ENCODE measurements around the gene PCDHGA7. TPM values are rescaled to one million over a fixed set of nuclear protein-coding genes. Genes with fewer than 3 reads are reported as not detected.
"Not testable (repeated sequence)": the region's sequence is repeated elsewhere in the genome, so short reads cannot be mapped to it uniquely, and the experiment has no call there.

Gene PCDHGA7
- total RNA-seq, 1 experiment from 2014 or later, result not detected

- in situ Hi-C loops (cut with HindIII; ENCODE audit: low pct_unique_long_range_greater_than_20kb, low sequenced_read_pairs); DNase-seq (ENCODE audit: low read depth): not testable (repeated sequence)
Measured at GRCh38 chr5:141415275-141415618, 32.7 kb downstream of the PCDHGA7 start.

GRCh38 chr5:141417494-141418172 lies 35.1 kb downstream of the PCDHGA7 start, which contains the start of gene PCDHGB7:
Gene PCDHGB7, plus strand, starts transcription at chr5:141417677. Its CDS starts 183 bp downstream, at chr5:141417860.
- DNase-seq (ENCODE audit: low read depth), result peak; percentile 70
- in situ Hi-C loops (cut with HindIII; ENCODE audit: low pct_unique_long_range_greater_than_20kb, low sequenced_read_pairs), result not testable (repeated sequence)

GRCh38 chr5:141419074-141419880 lies 36.7 kb downstream of the PCDHGA7 start:
- no peak for DNase-seq (ENCODE audit: low read depth)
- in situ Hi-C loops (cut with HindIII; ENCODE audit: low pct_unique_long_range_greater_than_20kb, low sequenced_read_pairs), result no loop called here

- no peak for DNase-seq (ENCODE audit: low read depth)
- in situ Hi-C loops (cut with HindIII; ENCODE audit: low pct_unique_long_range_greater_than_20kb, low sequenced_read_pairs), result no loop called here
Measured at GRCh38 chr5:141420855-141421488, 38.4 kb downstream of the PCDHGA7 start, which contains the start of gene PCDHGA11. Gene PCDHGA11, plus strand, starts transcription at chr5:141421051. Its CDS starts 177 bp downstream, at chr5:141421228.

- in situ Hi-C loops (cut with HindIII; ENCODE audit: low pct_unique_long_range_greater_than_20kb, low sequenced_read_pairs), result no loop called here
- DNase-seq (ENCODE audit: low read depth), result no peak
Measured at GRCh38 chr5:141421489-141421855, 38.9 kb downstream of the PCDHGA7 start.

- in situ Hi-C loops (cut with HindIII; ENCODE audit: low pct_unique_long_range_greater_than_20kb, low sequenced_read_pairs), result no loop called here
- no peak for DNase-seq (ENCODE audit: low read depth)
Measured at GRCh38 chr5:141422742-141423291, 40.3 kb downstream of the PCDHGA7 start.

- DNase-seq (ENCODE audit: low read depth), result no peak
- in situ Hi-C loops (cut with HindIII; ENCODE audit: low pct_unique_long_range_greater_than_20kb, low sequenced_read_pairs), result no loop called here
Measured at GRCh38 chr5:141427783-141428426, 45.4 kb downstream of the PCDHGA7 start.

- in situ Hi-C loops (cut with HindIII; ENCODE audit: low pct_unique_long_range_greater_than_20kb, low sequenced_read_pairs), result no loop called here
- DNase-seq (ENCODE audit: low read depth), result no peak
Measured at GRCh38 chr5:141430332-141431113, 48.0 kb downstream of the PCDHGA7 start, which contains the start of gene PCDHGA12. Gene PCDHGA12, plus strand, starts transcription at chr5:141430507. Its CDS starts 253 bp downstream, at chr5:141430760.

- in situ Hi-C loops (cut with HindIII; ENCODE audit: low pct_unique_long_range_greater_than_20kb, low sequenced_read_pairs), result no loop called here
- no peak for DNase-seq (ENCODE audit: low read depth)
Measured at GRCh38 chr5:141431286-141431685, 48.7 kb downstream of the PCDHGA7 start.

- in situ Hi-C loops (cut with HindIII; ENCODE audit: low pct_unique_long_range_greater_than_20kb, low sequenced_read_pairs); DNase-seq (ENCODE audit: low read depth): not testable (repeated sequence)
Measured at GRCh38 chr5:141432308-141432707, 49.8 kb downstream of the PCDHGA7 start.

GRCh38 chr5:141432726-141433125 lies 50.2 kb downstream of the PCDHGA7 start:
- in situ Hi-C loops (cut with HindIII; ENCODE audit: low pct_unique_long_range_greater_than_20kb, low sequenced_read_pairs); DNase-seq (ENCODE audit: low read depth): not testable (repeated sequence)

GRCh38 chr5:141434006-141434405 lies 51.5 kb downstream of the PCDHGA7 start:
- in situ Hi-C loops (cut with HindIII; ENCODE audit: low pct_unique_long_range_greater_than_20kb, low sequenced_read_pairs), result no loop called here
- no peak for DNase-seq (ENCODE audit: low read depth)

Other genes with a start within 250 kb of the PCDHGA7 start
- 13.9 and 17.1 TPM in 2 replicates for gene PCDHB5, start 247.5 kb upstream of the PCDHGA7 start, total RNA-seq (2014; rRNA removed; shearing (Covaris generic); ENCODE audit: low replicate concordance)
- not detected in 2 replicates for gene PCDHB6, start 232.7 kb upstream of the PCDHGA7 start, total RNA-seq (2014; rRNA removed; shearing (Covaris generic); ENCODE audit: low replicate concordance)
- gene PCDHB7, start 210.1 kb upstream of the PCDHGA7 start, total RNA-seq (2014; rRNA removed; shearing (Covaris generic); ENCODE audit: low replicate concordance), result 0.90 and 1.2 TPM in 2 replicates
- not detected in 2 replicates for gene PCDHB8, start 205.0 kb upstream of the PCDHGA7 start, total RNA-seq (2014; rRNA removed; shearing (Covaris generic); ENCODE audit: low replicate concordance)
- gene PCDHB16, start 200.4 kb upstream of the PCDHGA7 start, total RNA-seq (2014; rRNA removed; shearing (Covaris generic); ENCODE audit: low replicate concordance), result 3.1 and 4.1 TPM in 2 replicates
- 1.1 and 1.6 TPM in 2 replicates for gene PCDHB9, start 195.6 kb upstream of the PCDHGA7 start, total RNA-seq (2014; rRNA removed; shearing (Covaris generic); ENCODE audit: low replicate concordance)
- 0.41 and 1.2 TPM in 2 replicates for gene PCDHB10, start 190.4 kb upstream of the PCDHGA7 start, total RNA-seq (2014; rRNA removed; shearing (Covaris generic); ENCODE audit: low replicate concordance)
- 0.61 TPM in 1 of 2 replicates, not detected in the other for gene PCDHB11, start 183.1 kb upstream of the PCDHGA7 start, total RNA-seq (2014; rRNA removed; shearing (Covaris generic); ENCODE audit: low replicate concordance)
- gene PCDHB12, start 174.0 kb upstream of the PCDHGA7 start, total RNA-seq (2014; rRNA removed; shearing (Covaris generic); ENCODE audit: low replicate concordance), result 0.35 TPM in 1 of 2 replicates, not detected in the other
- 0.44 and 0.93 TPM in 2 replicates for gene PCDHB13, start 168.8 kb upstream of the PCDHGA7 start, total RNA-seq (2014; rRNA removed; shearing (Covaris generic); ENCODE audit: low replicate concordance)
- 0.29 and 7.7 TPM in 2 replicates for gene PCDHB14, start 159.4 kb upstream of the PCDHGA7 start, total RNA-seq (2014; rRNA removed; shearing (Covaris generic); ENCODE audit: low replicate concordance)
- gene PCDHB15, start 137.3 kb upstream of the PCDHGA7 start, total RNA-seq (2014; rRNA removed; shearing (Covaris generic); ENCODE audit: low replicate concordance), result not detected in 2 replicates
- not detected in 2 replicates for gene SLC25A2, start 78.7 kb upstream of the PCDHGA7 start, total RNA-seq (2014; rRNA removed; shearing (Covaris generic); ENCODE audit: low replicate concordance)
- gene TAF7, start 62.0 kb upstream of the PCDHGA7 start, total RNA-seq (2014; rRNA removed; shearing (Covaris generic); ENCODE audit: low replicate concordance), result 103 and 109 TPM in 2 replicates
- 0.07 TPM in 1 of 2 replicates, not detected in the other for gene PCDHGA1, start 52.2 kb upstream of the PCDHGA7 start, total RNA-seq (2014; rRNA removed; shearing (Covaris generic); ENCODE audit: low replicate concordance)
- gene PCDHGA2, start 44.0 kb upstream of the PCDHGA7 start, total RNA-seq (2014; rRNA removed; shearing (Covaris generic); ENCODE audit: low replicate concordance), result not detected in 2 replicates
- not detected in 2 replicates for gene PCDHGA3, start 38.9 kb upstream of the PCDHGA7 start, total RNA-seq (2014; rRNA removed; shearing (Covaris generic); ENCODE audit: low replicate concordance)
- gene PCDHGB1, start 32.6 kb upstream of the PCDHGA7 start, total RNA-seq (2014; rRNA removed; shearing (Covaris generic); ENCODE audit: low replicate concordance), result 0.06 TPM in 1 of 2 replicates, not detected in the other
- gene PCDHGA4, start 27.7 kb upstream of the PCDHGA7 start, total RNA-seq (2014; rRNA removed; shearing (Covaris generic); ENCODE audit: low replicate concordance), result not detected in 2 replicates
- gene PCDHGB2, start 22.7 kb upstream of the PCDHGA7 start, total RNA-seq (2014; rRNA removed; shearing (Covaris generic); ENCODE audit: low replicate concordance), result 0.34 TPM in 1 of 2 replicates, not detected in the other
- 0.24 TPM in 1 of 2 replicates, not detected in the other for gene PCDHGA5, start 18.6 kb upstream of the PCDHGA7 start, total RNA-seq (2014; rRNA removed; shearing (Covaris generic); ENCODE audit: low replicate concordance)
- gene PCDHGB3, start 12.5 kb upstream of the PCDHGA7 start, total RNA-seq (2014; rRNA removed; shearing (Covaris generic); ENCODE audit: low replicate concordance), result not detected in 2 replicates
- 1.6 TPM in 1 of 2 replicates, not detected in the other for gene PCDHGA6, start 8.9 kb upstream of the PCDHGA7 start, total RNA-seq (2014; rRNA removed; shearing (Covaris generic); ENCODE audit: low replicate concordance)
- gene PCDHGB4, start 5.0 kb downstream of the PCDHGA7 start, total RNA-seq (2014; rRNA removed; shearing (Covaris generic); ENCODE audit: low replicate concordance), result not detected in 2 replicates
- gene PCDHGA8, start 9.9 kb downstream of the PCDHGA7 start, total RNA-seq (2014; rRNA removed; shearing (Covaris generic); ENCODE audit: low replicate concordance), result not detected in 2 replicates
- gene PCDHGB5, start 15.2 kb downstream of the PCDHGA7 start, total RNA-seq (2014; rRNA removed; shearing (Covaris generic); ENCODE audit: low replicate concordance), result not detected in 2 replicates
- gene PCDHGA9, start 20.0 kb downstream of the PCDHGA7 start, total RNA-seq (2014; rRNA removed; shearing (Covaris generic); ENCODE audit: low replicate concordance), result not detected in 2 replicates
- 0.75 and 1.3 TPM in 2 replicates for gene PCDHGB6, start 25.3 kb downstream of the PCDHGA7 start, total RNA-seq (2014; rRNA removed; shearing (Covaris generic); ENCODE audit: low replicate concordance)
- 0.14 TPM in 1 of 2 replicates, not detected in the other for gene PCDHGA10, start 30.2 kb downstream of the PCDHGA7 start, total RNA-seq (2014; rRNA removed; shearing (Covaris generic); ENCODE audit: low replicate concordance)
- 0.03 and 0.64 TPM in 2 replicates for gene PCDHGB7, start 34.9 kb downstream of the PCDHGA7 start, total RNA-seq (2014; rRNA removed; shearing (Covaris generic); ENCODE audit: low replicate concordance)
- gene PCDHGA11, start 38.3 kb downstream of the PCDHGA7 start, total RNA-seq (2014; rRNA removed; shearing (Covaris generic); ENCODE audit: low replicate concordance), result not detected in 2 replicates
- not detected in 2 replicates for gene PCDHGA12, start 47.8 kb downstream of the PCDHGA7 start, total RNA-seq (2014; rRNA removed; shearing (Covaris generic); ENCODE audit: low replicate concordance)
- gene PCDHGC3, start 93.2 kb downstream of the PCDHGA7 start, total RNA-seq (2014; rRNA removed; shearing (Covaris generic); ENCODE audit: low replicate concordance), result 15.4 and 27.2 TPM in 2 replicates
- gene PCDHGC4, start 102.3 kb downstream of the PCDHGA7 start, total RNA-seq (2014; rRNA removed; shearing (Covaris generic); ENCODE audit: low replicate concordance), result not detected in 2 replicates
- not detected in 2 replicates for gene PCDHGC5, start 106.3 kb downstream of the PCDHGA7 start, total RNA-seq (2014; rRNA removed; shearing (Covaris generic); ENCODE audit: low replicate concordance)
- gene DIAPH1, start 236.3 kb downstream of the PCDHGA7 start, total RNA-seq (2014; rRNA removed; shearing (Covaris generic); ENCODE audit: low replicate concordance), result 17.0 and 43.6 TPM in 2 replicates

All from Caki2 (cell line).